AG04450 (cell line): ENCODE results near the gene KRTAP12-4. TPM values are rescaled to one million over a fixed set of nuclear protein-coding genes. Genes with fewer than 3 reads are reported as not detected.
"Not testable (repeated sequence)": the region's sequence is repeated elsewhere in the genome, so short reads cannot be mapped to it uniquely, and the experiment has no call there.

ENCODE experiments used
- CTCF ChIA-PET: fragments of 300-600, 350-600 bp; formaldehyde crosslinking; extraction: SDS; loops from one replicate; lab custom pipeline; 2022; ENCODE audit warnings: antibody characterized with exemption, inconsistent platforms; lab: Charles Lee
- POLR2A ChIA-PET: fragments of 350-600 bp; formaldehyde crosslinking; extraction: SDS; loops from one replicate; lab custom pipeline; 2021; ENCODE audit warnings: antibody characterized with exemption, inconsistent platforms; lab: Yijun Ruan, JAX
- DNase-seq: peaks from one replicate; pipeline ENCODE4 v3.0.0-alpha.2; 2011; ENCODE audit warnings: low read depth, low spot score
- H3K27ac ChIP-seq: one replicate; pipeline ENCODE4 v1.5.1; 2012; ENCODE audit warnings: low read depth, low read length, control low read depth
- H3K27me3 ChIP-seq: one replicate; pipeline ENCODE4 v1.6.0; 2012; ENCODE audit warnings: low read length; ENCODE audit not compliant: control insufficient read depth, insufficient read depth
- H3K4me3 ChIP-seq: 2 replicates; pipeline ENCODE4 v1.5.1; 2011; ENCODE audit warnings: mild to moderate bottlenecking, low read depth, low read length, control low read depth
- H3K9me3 ChIP-seq: 2 replicates; pipeline ENCODE4 v1.5.1; 2012; ENCODE audit warnings: low read length; ENCODE audit not compliant: control insufficient read depth, insufficient read depth
- polyA plus RNA-seq: library from polyadenylated mRNA; depleted of rRNA; stranded (reverse); fragments of >200 nt; gene quantifications from 2 replicates; pipeline ENCODE4 v1.2.3, GENCODE V29; 2011
- TF ChIP-seq, protein P1 (sequence below): IDR thresholded peaks from 2 replicates; pipeline ENCODE4 v1.5.1; 2011; ENCODE audit warnings: low read depth, low read length, control low read depth, inconsistent platforms

The KRTAP12-4 gene
- polyA plus RNA-seq, 1 experiment, result not detected

- DNase-seq, result no peak
- ChIA-PET POLR2A (no interaction called here), CTCF (no interaction called here)
Measured at GRCh38 chr21:44650265-44650972, 4.0 kb downstream of the KRTAP12-4 start.

GRCh38 chr21:44649521-44650100, 4.8 kb downstream of the KRTAP12-4 start:
- POLR2A ChIA-PET, result no interaction called here
- no peak overlapping the region for H3K27ac ChIP-seq
- H3K9me3 ChIP-seq, result peaks cover 62% of the 10 kb centered on the region
- DNase-seq, result no peak
- CTCF ChIA-PET, result no interaction called here
- H3K27me3 ChIP-seq, result no peaks in the 10 kb centered on the region
- H3K4me3 ChIP-seq, result no peak overlapping the region
- TF ChIP-seq, protein P1, sequence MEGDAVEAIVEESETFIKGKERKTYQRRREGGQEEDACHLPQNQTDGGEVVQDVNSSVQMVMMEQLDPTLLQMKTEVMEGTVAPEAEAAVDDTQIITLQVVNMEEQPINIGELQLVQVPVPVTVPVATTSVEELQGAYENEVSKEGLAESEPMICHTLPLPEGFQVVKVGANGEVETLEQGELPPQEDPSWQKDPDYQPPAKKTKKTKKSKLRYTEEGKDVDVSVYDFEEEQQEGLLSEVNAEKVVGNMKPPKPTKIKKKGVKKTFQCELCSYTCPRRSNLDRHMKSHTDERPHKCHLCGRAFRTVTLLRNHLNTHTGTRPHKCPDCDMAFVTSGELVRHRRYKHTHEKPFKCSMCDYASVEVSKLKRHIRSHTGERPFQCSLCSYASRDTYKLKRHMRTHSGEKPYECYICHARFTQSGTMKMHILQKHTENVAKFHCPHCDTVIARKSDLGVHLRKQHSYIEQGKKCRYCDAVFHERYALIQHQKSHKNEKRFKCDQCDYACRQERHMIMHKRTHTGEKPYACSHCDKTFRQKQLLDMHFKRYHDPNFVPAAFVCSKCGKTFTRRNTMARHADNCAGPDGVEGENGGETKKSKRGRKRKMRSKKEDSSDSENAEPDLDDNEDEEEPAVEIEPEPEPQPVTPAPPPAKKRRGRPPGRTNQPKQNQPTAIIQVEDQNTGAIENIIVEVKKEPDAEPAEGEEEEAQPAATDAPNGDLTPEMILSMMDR, result no peak

More at GRCh38 chr21:44650265-44650972, 4.0 kb downstream of the KRTAP12-4 start:
- Histone ChIP-seq H3K4me3 (no peak overlapping the region), H3K9me3 (peaks cover 59% of the 10 kb centered on the region), H3K27me3 (no peaks in the 10 kb centered on the region), H3K27ac (no peak overlapping the region)
- TF ChIP-seq, protein P1, result no peak

- H3K9me3 ChIP-seq, result peaks cover 58% of the 10 kb centered on the region
- ChIA-PET POLR2A (no interaction called here), CTCF (no interaction called here)
- H3K27ac ChIP-seq, result no peak overlapping the region
- no peak for DNase-seq
- H3K4me3 ChIP-seq, result no peak overlapping the region
- H3K27me3 ChIP-seq, result no peaks in the 10 kb centered on the region
- TF ChIP-seq, protein P1, result no peak
Measured at GRCh38 chr21:44648557-44649311, 5.7 kb downstream of the KRTAP12-4 start.

- H3K27me3 ChIP-seq, result no peaks in the 10 kb centered on the region
- ChIA-PET CTCF (no interaction called here), POLR2A (no interaction called here)
- peaks cover 55% of the 10 kb centered on the region for H3K9me3 ChIP-seq
- no peak overlapping the region for H3K27ac ChIP-seq
- DNase-seq, result no peak
- no peak overlapping the region for H3K4me3 ChIP-seq
- TF ChIP-seq, protein P1, result no peak
Measured at GRCh38 chr21:44647222-44647552, 7.3 kb downstream of the KRTAP12-4 start.

DNA sequence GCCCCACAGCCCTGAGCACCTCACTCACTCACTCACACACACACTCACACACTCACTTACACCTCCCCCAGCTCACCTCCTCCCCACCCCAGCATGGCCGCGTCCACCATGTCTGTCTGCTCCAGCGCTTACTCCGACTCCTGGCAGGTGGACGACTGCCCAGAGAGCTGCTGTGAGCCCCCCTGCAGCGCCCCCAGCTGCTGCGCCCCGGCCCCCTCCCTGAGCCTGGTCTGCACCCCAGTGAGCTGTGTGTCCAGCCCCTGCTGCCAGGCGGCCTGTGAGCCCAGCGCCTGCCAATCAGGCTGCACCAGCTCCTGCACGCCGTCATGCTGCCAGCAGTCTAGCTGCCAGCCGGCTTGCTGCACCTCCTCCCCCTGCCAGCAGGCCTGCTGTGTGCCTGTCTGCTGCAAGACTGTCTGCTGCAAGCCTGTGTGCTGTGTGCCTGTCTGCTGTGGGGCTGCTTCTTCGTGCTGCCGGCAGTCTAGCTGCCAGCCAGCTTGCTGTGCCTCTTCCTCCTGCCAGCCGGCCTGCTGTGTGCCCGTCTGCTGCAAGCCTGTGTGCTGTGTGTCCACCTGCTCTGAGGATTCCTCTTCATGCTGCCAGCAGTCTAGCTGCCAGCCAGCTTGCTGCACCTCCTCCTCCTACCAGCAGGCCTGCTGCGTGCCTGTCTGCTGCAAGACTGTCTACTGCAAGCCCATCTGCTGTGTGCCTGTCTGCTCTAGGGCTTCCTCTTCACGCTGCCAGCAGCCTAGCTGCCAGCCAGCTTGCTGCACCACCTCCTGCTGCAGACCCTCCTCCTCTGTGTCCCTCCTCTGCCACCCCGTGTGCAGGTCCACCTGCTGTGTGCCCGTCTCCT, 7.9 kb downstream of the KRTAP12-4 start, which contains the start of gene KRTAP10-11:
Gene KRTAP10-11 (plus strand): TSS at position 49 of the 856 bp plus-strand sequence. CDS start 45 bp downstream, at position 94.
- DNase-seq, POLR2A ChIA-PET, H3K27ac ChIP-seq: not testable (repeated sequence)

More for the DNA sequence above, 7.9 kb downstream of the KRTAP12-4 start, which contains the start of gene KRTAP10-11:
- CTCF ChIA-PET, H3K27me3 ChIP-seq, H3K4me3 ChIP-seq: not testable (repeated sequence)
- H3K9me3 ChIP-seq, result peaks cover 55% of the 10 kb centered on the region
